ENCODE measurements around the gene DHODH. TPM values are rescaled to one million over a fixed set of nuclear protein-coding genes. Genes with fewer than 3 reads are reported as not detected.

The DHODH gene
- polyA plus RNA-seq (2012; ENCODE audit: insufficient read depth, insufficient read length, low read depth), result 24.9 TPM

DNA sequence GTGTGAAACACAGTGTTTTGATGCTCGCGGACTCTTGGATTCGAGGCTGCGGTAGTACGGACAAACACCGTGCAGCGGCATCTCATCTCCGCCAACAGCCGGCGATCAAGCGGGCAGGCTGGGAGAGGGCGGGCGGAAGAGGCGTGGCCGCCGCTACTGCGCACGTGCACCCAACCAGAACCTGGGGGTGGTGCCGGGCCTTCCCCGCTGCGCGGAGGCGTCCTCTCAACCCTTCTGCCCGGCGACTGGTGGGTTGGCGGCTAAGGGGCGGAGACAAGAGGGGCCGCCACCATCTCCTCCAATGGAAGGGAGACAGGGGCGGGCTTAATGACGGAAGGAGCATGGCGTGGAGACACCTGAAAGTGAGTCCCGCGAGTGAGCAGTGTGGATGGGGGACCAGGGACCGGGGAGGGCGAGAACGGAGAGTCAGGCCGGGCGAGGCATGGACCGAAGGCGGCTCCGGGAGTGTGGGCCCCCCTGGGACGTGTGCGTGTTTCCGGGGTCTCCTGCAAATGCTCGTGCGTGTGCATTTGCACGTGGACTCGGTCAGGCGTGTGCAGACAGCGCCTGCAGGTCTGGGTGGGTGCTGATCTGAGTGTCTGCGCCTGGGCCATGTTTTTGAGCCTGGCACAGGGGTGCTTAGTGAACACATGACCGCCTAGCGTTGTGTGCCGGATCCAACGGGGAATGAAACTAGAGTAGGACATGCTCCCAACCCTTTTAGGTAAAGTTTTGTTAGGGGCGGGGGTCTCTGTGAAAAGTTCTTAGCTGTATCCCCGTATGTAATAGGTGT is at the start of gene DHODH:
Gene DHODH (plus strand): TSS at position 321 of the 793 bp plus-strand sequence. CDS start 21 bp downstream, at position 342.
- peak; percentile 99 for DNase-seq
- TF ChIP-seq, protein P1, sequence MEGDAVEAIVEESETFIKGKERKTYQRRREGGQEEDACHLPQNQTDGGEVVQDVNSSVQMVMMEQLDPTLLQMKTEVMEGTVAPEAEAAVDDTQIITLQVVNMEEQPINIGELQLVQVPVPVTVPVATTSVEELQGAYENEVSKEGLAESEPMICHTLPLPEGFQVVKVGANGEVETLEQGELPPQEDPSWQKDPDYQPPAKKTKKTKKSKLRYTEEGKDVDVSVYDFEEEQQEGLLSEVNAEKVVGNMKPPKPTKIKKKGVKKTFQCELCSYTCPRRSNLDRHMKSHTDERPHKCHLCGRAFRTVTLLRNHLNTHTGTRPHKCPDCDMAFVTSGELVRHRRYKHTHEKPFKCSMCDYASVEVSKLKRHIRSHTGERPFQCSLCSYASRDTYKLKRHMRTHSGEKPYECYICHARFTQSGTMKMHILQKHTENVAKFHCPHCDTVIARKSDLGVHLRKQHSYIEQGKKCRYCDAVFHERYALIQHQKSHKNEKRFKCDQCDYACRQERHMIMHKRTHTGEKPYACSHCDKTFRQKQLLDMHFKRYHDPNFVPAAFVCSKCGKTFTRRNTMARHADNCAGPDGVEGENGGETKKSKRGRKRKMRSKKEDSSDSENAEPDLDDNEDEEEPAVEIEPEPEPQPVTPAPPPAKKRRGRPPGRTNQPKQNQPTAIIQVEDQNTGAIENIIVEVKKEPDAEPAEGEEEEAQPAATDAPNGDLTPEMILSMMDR (IDR thresholded peaks at IDR 0.05; ENCODE audit: low read depth, low read length), result 0 out of 2 replicates have a peak, but pooled peaks have one; percentile 14
- Histone ChIP-seq H3K4me3 (ENCODE audit: low read depth, low read length) (peak within 1 kb of the TSS; percentile 97), H3K27me3 (no peaks in the 10 kb centered on the region), H3K9me3 (no peaks in the 10 kb centered on the region), H3K36me3 (peaks cover 5% of the 10 kb centered on the region; the same call in 1 of the 2 replicates), H3K4me1 (no peaks in the 10 kb centered on the region)

DNA sequence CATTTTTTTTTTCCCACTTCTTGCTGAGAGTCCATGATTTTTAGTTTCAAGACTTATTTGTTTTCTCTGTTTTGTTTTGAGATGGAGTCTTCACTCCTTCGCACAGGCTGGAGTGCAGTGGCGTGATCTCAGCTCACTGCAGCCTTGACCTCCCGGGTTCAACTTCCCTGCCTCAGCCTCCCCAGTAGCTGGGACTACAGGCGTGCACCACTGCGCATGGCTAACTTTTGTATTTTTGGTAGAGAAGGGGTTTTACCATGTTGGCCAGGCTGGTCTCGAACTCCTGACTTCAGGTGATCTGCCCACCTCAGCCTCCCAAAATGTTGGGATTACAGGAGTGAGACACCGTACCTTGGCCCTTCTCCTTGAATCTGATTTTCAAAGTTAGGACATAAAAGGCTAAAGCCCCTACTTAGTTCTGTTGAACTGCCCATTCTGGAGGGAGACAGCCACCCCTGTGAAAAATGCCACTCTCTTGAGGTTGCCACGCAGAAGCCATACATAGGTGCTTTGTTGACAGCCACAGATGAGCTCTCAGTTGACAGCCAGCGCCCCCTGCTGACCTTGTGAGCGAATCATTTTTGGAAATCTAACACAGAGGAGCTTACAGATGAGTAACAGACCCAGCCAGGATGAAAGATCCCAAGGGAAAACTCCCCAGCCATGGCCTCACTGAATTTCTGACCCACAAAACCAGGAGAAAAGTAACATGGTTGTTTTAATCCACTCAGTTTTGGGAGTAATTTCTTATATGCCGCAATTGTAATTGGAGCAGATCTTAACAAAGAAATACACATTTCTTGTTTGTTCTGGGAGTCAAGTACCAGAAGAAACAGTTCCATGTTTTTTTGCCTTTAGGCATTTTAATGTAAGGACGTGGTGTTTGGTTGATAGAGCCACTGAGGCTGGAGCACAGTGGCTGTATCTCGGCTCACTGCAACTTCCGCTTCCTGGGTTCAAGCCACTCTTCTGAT is 47.2 kb upstream of the DHODH start:
- peaks cover 16% of the 10 kb centered on the region for H3K27me3 ChIP-seq
- TF ChIP-seq, protein P1 (IDR thresholded peaks at IDR 0.05; ENCODE audit: low read depth, low read length), result peak; percentile 93
- no peak overlapping the region for H3K4me3 ChIP-seq (ENCODE audit: low read depth, low read length)
- H3K36me3 ChIP-seq, result no peaks in the 10 kb centered on the region
- DNase-seq, result peak; percentile 86
- no peaks in the 10 kb centered on the region for H3K9me3 ChIP-seq
- peaks cover 3% of the 10 kb centered on the region; the same call in 1 of the 2 replicates for H3K4me1 ChIP-seq

DNA sequence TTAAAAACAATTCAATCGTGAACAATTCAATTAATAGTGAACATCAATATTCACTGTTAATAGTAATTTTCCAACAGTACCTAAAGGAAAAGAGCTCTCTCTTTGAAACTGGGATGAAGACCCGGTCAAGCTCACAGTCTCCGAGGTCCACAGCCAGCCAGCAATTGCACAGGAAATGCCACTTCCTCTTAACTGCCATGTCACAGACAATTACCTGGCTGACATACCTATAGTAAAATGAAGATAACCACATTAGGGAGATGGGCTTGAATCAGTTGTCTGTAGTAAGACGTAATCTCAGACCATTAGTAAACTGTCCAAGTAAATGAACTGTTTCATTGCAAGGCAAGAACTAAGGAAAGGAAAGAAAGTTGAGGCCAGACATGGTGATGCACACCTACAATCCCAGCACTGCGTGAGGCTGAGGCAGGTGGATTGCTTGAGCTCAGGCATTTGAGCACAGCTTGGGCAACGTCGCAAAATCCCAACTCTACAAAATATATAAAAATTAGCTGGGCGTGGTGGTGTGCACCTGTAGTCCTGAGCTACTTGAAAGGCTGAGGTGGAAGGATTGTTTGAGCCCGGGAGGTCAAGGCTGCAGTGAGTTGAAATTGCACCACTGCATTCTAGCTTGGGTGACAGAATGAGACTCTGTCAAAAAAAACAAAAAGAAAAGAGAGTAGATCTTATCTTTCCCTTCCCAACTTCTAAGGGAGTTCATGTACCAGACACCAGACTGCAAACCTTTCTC is 45.2 kb upstream of the DHODH start:
- H3K4me1 ChIP-seq, result peaks cover 3% of the 10 kb centered on the region; the same call in 1 of the 2 replicates
- H3K27me3 ChIP-seq, result peaks cover 8% of the 10 kb centered on the region
- TF ChIP-seq, protein P1 (IDR thresholded peaks at IDR 0.05; ENCODE audit: low read depth, low read length), result no peak
- H3K9me3 ChIP-seq, result no peaks in the 10 kb centered on the region
- no peaks in the 10 kb centered on the region for H3K36me3 ChIP-seq
- no peak overlapping the region for H3K4me3 ChIP-seq (ENCODE audit: low read depth, low read length)
- no peak for DNase-seq

DNA sequence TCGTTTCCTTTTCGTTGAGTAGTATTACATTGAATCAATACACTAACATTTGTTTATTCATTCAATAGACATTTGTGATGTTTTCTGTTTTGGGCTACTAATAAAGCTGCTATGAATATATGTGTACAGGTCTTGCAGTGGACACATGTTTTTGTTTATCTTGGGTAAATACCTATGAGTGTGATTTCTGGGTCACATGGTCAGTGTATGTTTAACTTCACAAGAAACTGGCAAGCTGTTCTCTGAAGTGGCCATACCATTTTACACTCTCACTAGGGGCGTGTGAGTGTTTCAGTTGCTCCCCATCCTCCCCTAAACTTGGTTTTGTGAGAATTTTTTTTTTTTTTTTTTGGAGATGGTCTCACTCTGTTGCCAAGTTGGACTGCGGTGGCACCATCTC is 43.3 kb upstream of the DHODH start:
- Histone ChIP-seq H3K9me3 (no peaks in the 10 kb centered on the region), H3K4me1 (peaks cover 3% of the 10 kb centered on the region; the same call in 1 of the 2 replicates), H3K4me3 (ENCODE audit: low read depth, low read length) (no peak overlapping the region), H3K36me3 (no peaks in the 10 kb centered on the region), H3K27me3 (no peaks in the 10 kb centered on the region; the same call in 1 of the 2 replicates)
- TF ChIP-seq, protein P1 (IDR thresholded peaks at IDR 0.05; ENCODE audit: low read depth, low read length), result no peak
- no peak for DNase-seq

DNA sequence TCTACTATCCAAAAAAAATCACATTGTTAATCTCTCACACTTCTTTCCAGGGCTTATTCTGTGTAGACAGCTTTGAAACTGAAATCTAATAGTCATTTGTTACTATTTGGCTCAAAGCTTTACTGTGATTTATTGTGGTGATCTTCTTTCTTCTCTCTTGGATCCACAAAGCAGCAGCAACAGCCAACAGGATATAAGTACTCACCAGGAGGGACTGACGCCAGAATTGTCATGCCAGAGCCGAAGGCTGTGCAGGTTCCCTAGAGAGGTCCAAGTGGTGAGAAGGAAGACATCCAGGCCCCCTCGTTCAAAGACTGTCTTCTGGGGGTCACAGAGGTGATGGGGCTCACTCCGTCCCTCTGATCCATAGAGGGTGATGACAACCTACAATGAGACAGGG is 41.6 kb upstream of the DHODH start:
- no peaks in the 10 kb centered on the region for H3K36me3 ChIP-seq
- no peaks in the 10 kb centered on the region; the same call in 1 of the 2 replicates for H3K4me1 ChIP-seq
- TF ChIP-seq, protein P1 (IDR thresholded peaks at IDR 0.05; ENCODE audit: low read depth, low read length), result no peak
- H3K27me3 ChIP-seq, result no peaks in the 10 kb centered on the region
- H3K9me3 ChIP-seq, result no peaks in the 10 kb centered on the region
- DNase-seq, result no peak
- H3K4me3 ChIP-seq (ENCODE audit: low read depth, low read length), result no peak overlapping the region

All from BE2C (cell line).